Sigmoid colon (tissue), 7 donors: Measurements from ENCODE around the gene DUSP22. TPM values are rescaled to one million over a fixed set of nuclear protein-coding genes. Genes with fewer than 3 reads are reported as not detected.

Source experiments
- DNase-seq: peaks from one replicate; pipeline ENCODE4 v3.0.0-alpha.2; 2019
- H3K27ac ChIP-seq, 4 donors: fragments of 200-600 bp; sonication (generic); one replicate each; pipeline ENCODE4 v1.5.1; 2016 to 2019; ENCODE audit warnings: mild to moderate bottlenecking in 1 of 4
- H3K27me3 ChIP-seq, 3 donors: fragments of 200-600 bp; sonication (generic); one replicate each; pipeline ENCODE4 v1.5.1; 2019; ENCODE audit warnings: mild to moderate bottlenecking in 1 of 3
- H3K36me3 ChIP-seq, 4 donors: fragments of 200-600 bp; sonication (generic); one replicate each; pipeline ENCODE4 v1.5.1; 2016 to 2019
- H3K4me1 ChIP-seq, 4 donors: fragments of 200-600 bp; sonication (generic); one replicate each; pipeline ENCODE4 v1.5.1; 2017 to 2019
- H3K4me3 ChIP-seq, 4 donors: fragments of 200-600 bp; sonication (generic); one replicate each; pipeline ENCODE4 v1.5.1; 2017 to 2019; ENCODE audit warnings: mild to moderate bottlenecking in 2 of 4, moderate library complexity in 1 of 4
- H3K9me3 ChIP-seq, 4 donors: fragments of 200-600 bp in 3 of 4; sonication (generic) in 3 of 4; one replicate each; pipeline versions ENCODE4 v1.5.1 to v1.6.1; 2013 to 2019
- CTCF ChIP-seq, 4 experiments: fragments of 450-650 bp in 3 of 4; fragments of 200-600 bp in 1 of 4; IDR thresholded peaks; one replicate each; pipeline ENCODE4 v1.5.1; 2016 to 2019; ENCODE audit warnings: antibody characterized with exemption in 4 of 4, mild to moderate bottlenecking in 3 of 4, moderate library complexity in 2 of 4
- EP300 ChIP-seq, 4 donors: sonication (generic); formaldehyde crosslinking; IDR thresholded peaks; one replicate each; pipeline ENCODE4 v1.6.1; 2017; ENCODE audit warnings: antibody characterized with exemption in 4 of 4
- POLR2A ChIP-seq, 2 donors: fragments of 450-650 bp; IDR thresholded peaks; one replicate each; pipeline ENCODE4 v1.6.1; 2016; ENCODE audit warnings: antibody characterized with exemption in 2 of 2, mild to moderate bottlenecking in 2 of 2, moderate library complexity in 2 of 2
- POLR2AphosphoS5 ChIP-seq, 4 donors: sonication (generic); formaldehyde crosslinking; IDR thresholded peaks; one replicate each; pipeline ENCODE4 v1.6.1; 2017; ENCODE audit warnings: antibody characterized with exemption in 4 of 4
- WGBS, 2 donors: extraction: QIAGEN DNeasy Blood & Tissue Kit; methylation state at CpG; one replicate each; pipeline ENCODE4 v1.1.7; 2013; 5-methylcytosine and 5-hydroxymethylcytosine counted together
- intact Hi-C: fragments of 100-400 bp; cut with DNase I; formaldehyde crosslinking; loops from one replicate; pipeline ENCODE4 v1.15.1; 2023
- polyA plus RNA-seq, 3 donors: library from polyadenylated mRNA; stranded (reverse); fragments of 200-250 nt; gene quantifications; one replicate each; pipeline ENCODE4 v1.2.3, GENCODE V29; 2013
- total RNA-seq, 4 donors: library from RNA; depleted of rRNA; stranded (reverse); fragments of >200 nt; gene quantifications; one replicate each; pipeline ENCODE4 v1.1.0, GENCODE V29; 2016
- donor health status: healthy with polysubstance abuse.
- donor health status: Bipolar disorder and iron deficiency.
- donor health status: healthy.

DUSP22 gene
- total and polyA plus RNA-seq, 7 donors: 15.7 to 113 (median 55.6) TPM

- Histone ChIP-seq H3K27me3 (no peaks in the 10 kb centered on the region), H3K36me3 (no peaks in the 10 kb centered on the region), H3K27ac (peak overlapping the region in 3 of 4 donors; percentile 3 to 69 (median 55)), H3K9me3 (no peaks in the 10 kb centered on the region), H3K4me1 (peaks cover 0 to 55% (median 39%) of the 10 kb centered on the region in 4 donors), H3K4me3 (no peak overlapping the region)
- no peak for TF ChIP-seq POLR2A (IDR thresholded peaks at IDR 0.05)
- TF ChIP-seq POLR2AphosphoS5 (IDR thresholded peaks at IDR 0.05): no peak
- no peak for TF ChIP-seq CTCF (IDR thresholded peaks at IDR 0.05)
- no peak for TF ChIP-seq EP300 (IDR thresholded peaks at IDR 0.05)
- peak; percentile 69 for DNase-seq
- 93% methylated on average over 13 of the region's 13 CpGs for WGBS, 2 donors
- intact Hi-C loops: no loop called here
Measured at GRCh38 chr6:326896-327537, 34.7 kb downstream of the DUSP22 start.

DNA sequence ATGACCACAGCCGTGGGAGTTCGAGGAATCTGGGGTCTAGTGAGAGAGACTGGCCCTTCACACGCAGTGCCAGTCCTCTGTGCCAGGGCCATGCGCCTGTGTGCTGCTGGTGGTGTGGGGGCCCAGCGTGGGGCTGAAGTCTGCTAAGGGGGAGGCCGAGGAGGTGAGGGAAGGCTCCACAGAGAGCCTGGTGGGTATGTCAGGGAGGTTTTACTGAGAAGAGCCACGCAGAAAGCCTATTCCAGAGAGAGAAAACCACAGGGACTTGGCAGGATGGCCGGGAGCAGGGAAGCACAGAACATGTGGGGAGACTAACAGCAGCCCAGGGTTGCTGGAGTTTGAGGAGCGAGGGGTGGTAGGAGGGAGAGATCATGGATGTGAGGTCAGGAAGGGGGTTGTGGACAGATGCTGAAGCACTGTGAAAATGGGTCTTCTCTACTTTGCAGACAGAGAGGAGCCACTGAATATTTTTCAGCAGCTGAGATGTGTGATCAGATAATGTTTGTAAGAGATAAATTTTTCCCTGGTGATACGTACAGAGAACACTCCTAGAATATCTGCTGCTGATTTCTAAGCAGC, 35.3 kb downstream of the DUSP22 start:
- H3K36me3 ChIP-seq: no peaks in the 10 kb centered on the region
- H3K4me1 ChIP-seq: peaks cover 0 to 62% (median 45%) of the 10 kb centered on the region in 4 donors
- no peak overlapping the region for H3K4me3 ChIP-seq
- no peaks in the 10 kb centered on the region for H3K9me3 ChIP-seq
- intact Hi-C loops: no loop called here
- TF ChIP-seq EP300 (IDR thresholded peaks at IDR 0.05): no peak
- TF ChIP-seq POLR2AphosphoS5 (IDR thresholded peaks at IDR 0.05): no peak
- no peak for TF ChIP-seq POLR2A (IDR thresholded peaks at IDR 0.05)
- TF ChIP-seq CTCF (IDR thresholded peaks at IDR 0.05): no peak
- H3K27me3 ChIP-seq: no peaks in the 10 kb centered on the region
- peak; percentile 68 for DNase-seq
- peak overlapping the region in 3 of 4 donors; percentile 3 to 69 (median 55) for H3K27ac ChIP-seq
- 76% methylated on average over 10 of the region's 10 CpGs for WGBS, 2 donors

GRCh38 chr6:328136-328670, 35.9 kb downstream of the DUSP22 start:
- DNase-seq: peak; percentile 87
- H3K4me1 ChIP-seq: peaks cover 0 to 67% (median 49%) of the 10 kb centered on the region in 4 donors
- 58 to 73% methylated on average over 8 of the region's 8 CpGs for WGBS, 2 donors
- no peaks in the 10 kb centered on the region for H3K9me3 ChIP-seq
- H3K36me3 ChIP-seq: no peaks in the 10 kb centered on the region
- H3K4me3 ChIP-seq: no peak overlapping the region
- intact Hi-C loops: no loop called here
- H3K27ac ChIP-seq: peak overlapping the region in 3 of 4 donors; percentile 3 to 69 (median 55)
- H3K27me3 ChIP-seq: no peaks in the 10 kb centered on the region
- TF ChIP-seq POLR2AphosphoS5 (IDR thresholded peaks at IDR 0.05) (peak in 2 of 4 donors; percentile 15 to 43), POLR2A (IDR thresholded peaks at IDR 0.05) (no peak)

DNA sequence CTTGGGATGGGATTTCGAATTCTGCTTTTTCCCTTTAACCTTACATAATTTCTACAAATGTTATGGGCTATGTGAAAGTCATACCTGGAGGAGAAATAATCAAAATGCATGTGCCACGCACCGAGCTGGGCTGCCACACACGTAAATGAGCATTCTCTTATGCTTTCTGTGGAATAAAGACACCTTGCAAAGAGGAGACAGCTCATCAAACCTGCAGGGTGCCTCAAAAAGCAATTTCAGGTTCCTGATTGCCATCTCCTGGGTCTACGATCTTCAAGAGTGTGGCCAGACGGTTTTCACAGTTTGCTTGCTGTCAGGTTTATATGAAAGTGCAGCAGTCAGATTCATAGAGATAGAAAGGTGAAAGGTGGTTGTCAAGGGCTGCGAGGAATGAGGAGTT, 36.6 kb downstream of the DUSP22 start:
- no peaks in the 10 kb centered on the region for H3K36me3 ChIP-seq
- peak; percentile 37 for DNase-seq
- intact Hi-C loops: no loop called here
- no peak for TF ChIP-seq POLR2AphosphoS5 (IDR thresholded peaks at IDR 0.05)
- TF ChIP-seq POLR2A (IDR thresholded peaks at IDR 0.05): no peak
- no peak for TF ChIP-seq CTCF (IDR thresholded peaks at IDR 0.05)
- TF ChIP-seq EP300 (IDR thresholded peaks at IDR 0.05): no peak
- no peak overlapping the region for H3K4me3 ChIP-seq
- no peaks in the 10 kb centered on the region for H3K9me3 ChIP-seq
- H3K27me3 ChIP-seq: no peaks in the 10 kb centered on the region
- 79 to 88% methylated on average over 7 of the region's 7 CpGs for WGBS, 2 donors
- H3K4me1 ChIP-seq: peaks cover 0 to 70% (median 48%) of the 10 kb centered on the region in 4 donors
- H3K27ac ChIP-seq: peak overlapping the region in 1 of 4 donors; percentile 69
